ENCODE data around the gene MRPL34. TPM values are rescaled to one million over a fixed set of nuclear protein-coding genes. Genes with fewer than 3 reads are reported as not detected.
A peak's percentile ranks its signal among the peaks of the same experiment; 100 is the strongest.

MRPL34 gene
- total and polyA plus RNA-seq, 9 of the 15 experiments (the other 6 are each of a cell fraction or from before 2014, with no cell fraction given): 11.5 to 256 (median 72.5) TPM

- TF ChIP-seq ZMIZ1 (IDR thresholded peaks at IDR 0.05; ENCODE audit: low read depth in 2 of 2, low read length in 2 of 2) (no peak), HMBOX1 (IDR thresholded peaks at IDR 0.05) (no peak), ETV1 (tag; conservative IDR thresholded peaks at IDR 0.05; ENCODE audit: low read depth) (no peak), ZNF431 (CRISPR knock-in tag; IDR thresholded peaks at IDR 0.05) (no peak), AFF4 (CRISPR knock-in tag; IDR thresholded peaks at IDR 0.05) (no peak), E4F1 (CRISPR knock-in tag; IDR thresholded peaks at IDR 0.05; ENCODE audit: borderline replicate concordance) (no peak), BACH1 (tag; IDR thresholded peaks at IDR 0.05) (no peak), IRF2 (CRISPR knock-in tag; IDR thresholded peaks at IDR 0.05) (no peak), ELK3 (CRISPR knock-in tag; IDR thresholded peaks at IDR 0.05) (no peak), ZNF146 (CRISPR knock-in tag; IDR thresholded peaks at IDR 0.05; ENCODE audit: unreplicated experiment) (no peak), ZNF23 (CRISPR knock-in tag; IDR thresholded peaks at IDR 0.05) (no peak), BCOR (IDR thresholded peaks at IDR 0.05) (0 out of 2 replicates have a peak, but pooled peaks have one; percentile 20), HMG20A (CRISPR knock-in tag; conservative IDR thresholded peaks at IDR 0.05) (no peak), MITF (IDR thresholded peaks at IDR 0.05) (no peak), TCF7L2 (IDR thresholded peaks at IDR 0.05; ENCODE audit: low read depth, low read length) (no peak)
Observed at GRCh38 chr19:17260842-17261325, 44.8 kb upstream of the MRPL34 start (continued).

Measured in K562 (cell line).